ENCODE measurements around the gene AGBL5. TPM values are rescaled to one million over a fixed set of nuclear protein-coding genes. Genes with fewer than 3 reads are reported as not detected.

AGBL5 gene
- total and polyA plus RNA-seq, 2 of the 13 experiments (the other 11 are each of a cell fraction or from before 2014, with no cell fraction given), result 55.9 to 73.3 TPM

DNA sequence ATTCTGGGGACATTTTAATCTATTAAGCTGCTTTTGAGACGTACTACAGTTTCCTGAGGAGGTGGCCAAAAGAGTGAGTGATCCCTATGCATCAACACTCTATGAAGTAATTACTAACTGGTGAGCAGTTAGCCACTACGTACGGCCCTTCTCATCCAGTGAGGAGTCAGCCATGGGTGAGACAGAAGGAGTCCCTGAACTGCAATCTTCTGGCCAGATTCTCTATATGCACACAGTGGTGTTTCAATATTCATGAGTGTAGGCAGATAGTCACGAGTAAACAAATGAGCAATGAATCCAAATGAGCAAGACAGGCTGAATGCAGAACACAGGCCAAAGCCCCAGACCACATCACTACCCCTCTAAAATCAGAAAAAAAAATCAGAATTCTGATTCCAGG, 48.5 kb upstream of the AGBL5 start:
- Histone ChIP-seq H3K4me2 (ENCODE audit: low read depth, low read length) (no peak overlapping the region), H3K27me3 (ENCODE audit: control insufficient read depth in 1 of 2, insufficient read depth in 2 of 2, low read length in 2 of 2) (no peaks in the 10 kb centered on the region; a peak in 1 of 5 replicates), H3K36me3 (replicated peaks in 1 of 2; ENCODE audit: control insufficient read depth in 1 of 2, insufficient read depth in 2 of 2, low read length in 2 of 2) (no peaks in the 10 kb centered on the region), H3K9me3 (ENCODE audit: low read length) (no peaks in the 10 kb centered on the region), H3K4me3 (replicated peaks in 1 of 3; ENCODE audit: insufficient read depth in 1 of 3, low read depth in 2 of 3, low read length in 3 of 3) (no peak overlapping the region), H3K9ac (ENCODE audit: insufficient read depth, low read depth, low read length) (no peak overlapping the region), H3K79me2 (ENCODE audit: insufficient read depth, low read length) (no peaks in the 10 kb centered on the region), H2AFZ (ENCODE audit: low read length) (no peak overlapping the region), H3K27ac (ENCODE audit: extremely low read length, insufficient read depth, low read length) (no peak overlapping the region), H3K4me1 (ENCODE audit: insufficient read depth, low read length) (peaks cover 9% of the 10 kb centered on the region), H4K20me1 (ENCODE audit: insufficient read depth, low read length) (no peaks in the 10 kb centered on the region)
- intact Hi-C loops (cut with micrococcal nuclease; ENCODE audit: unreplicated experiment) (no loop called here), in situ Hi-C loops (cut with HindIII; ENCODE audit: extremely low pct_ligation_motif_present, low pct_unique_long_range_greater_than_20kb) (no loop called here)
- FAIRE-seq (no peak), ATAC-seq (no peak), DNase-seq (ENCODE audit: low spot score) (no peak)
- BruUV-seq (replicated peaks), result no TSS peak
- WGBS (ENCODE audit: low lambda C conversion rate), result 32% methylated on average over 4 of the region's 4 CpGs
- CTCF ChIA-PET (ENCODE audit: low intra/inter-chr PET ratio, low total read pairs), result no interaction called here
- POLR2A ChIA-PET, result no interaction called here
- TF ChIP-seq ZNF790 (CRISPR knock-in tag; IDR thresholded peaks at IDR 0.05; ENCODE audit: borderline replicate concordance), result no peak
- TF ChIP-seq AHR (CRISPR knock-in tag; IDR thresholded peaks at IDR 0.05), result no peak
- TF ChIP-seq POLR2AphosphoS5 (IDR thresholded peaks at IDR 0.05; ENCODE audit: low read depth, low read length), result no peak
- no peak for TF ChIP-seq SMC3 (IDR thresholded peaks at IDR 0.05; ENCODE audit: low read length)
- no peak for TF ChIP-seq ZSCAN20 (CRISPR knock-in tag; IDR thresholded peaks at IDR 0.05; ENCODE audit: borderline replicate concordance)
- TF ChIP-seq, protein P1, sequence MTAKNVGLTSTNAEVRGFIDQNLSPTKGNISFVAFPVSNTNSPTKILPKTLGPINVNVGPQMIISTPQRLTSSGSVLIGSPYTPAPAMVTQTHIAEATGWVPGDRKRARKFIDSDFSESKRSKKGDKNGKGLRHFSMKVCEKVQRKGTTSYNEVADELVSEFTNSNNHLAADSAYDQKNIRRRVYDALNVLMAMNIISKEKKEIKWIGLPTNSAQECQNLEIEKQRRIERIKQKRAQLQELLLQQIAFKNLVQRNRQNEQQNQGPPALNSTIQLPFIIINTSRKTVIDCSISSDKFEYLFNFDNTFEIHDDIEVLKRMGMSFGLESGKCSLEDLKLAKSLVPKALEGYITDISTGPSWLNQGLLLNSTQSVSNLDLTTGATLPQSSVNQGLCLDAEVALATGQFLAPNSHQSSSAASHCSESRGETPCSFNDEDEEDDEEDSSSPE (CRISPR knock-in tag; IDR thresholded peaks at IDR 0.05), result no peak
- TF ChIP-seq RAD21 (CRISPR knock-in tag; IDR thresholded peaks at IDR 0.05), result no peak
- TF ChIP-seq, protein P2, sequence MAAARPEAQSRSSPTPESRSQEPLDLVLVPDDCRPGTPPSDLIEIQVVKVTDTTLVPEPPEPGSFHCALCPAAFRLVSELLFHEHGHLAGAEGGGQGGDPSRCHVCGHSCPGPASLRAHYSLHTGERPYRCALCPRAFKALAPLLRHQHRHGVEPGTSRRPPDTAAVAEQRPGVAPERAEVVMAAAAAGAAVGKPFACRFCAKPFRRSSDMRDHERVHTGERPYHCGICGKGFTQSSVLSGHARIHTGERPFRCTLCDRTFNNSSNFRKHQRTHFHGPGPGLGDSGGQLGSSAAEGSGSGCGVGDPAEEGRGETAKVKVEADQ (CRISPR knock-in tag; IDR thresholded peaks at IDR 0.05; ENCODE audit: borderline replicate concordance), result no peak
- no peak for TF ChIP-seq KDM1A (CRISPR knock-in tag; IDR thresholded peaks at IDR 0.05)
- TF ChIP-seq, protein P3, sequence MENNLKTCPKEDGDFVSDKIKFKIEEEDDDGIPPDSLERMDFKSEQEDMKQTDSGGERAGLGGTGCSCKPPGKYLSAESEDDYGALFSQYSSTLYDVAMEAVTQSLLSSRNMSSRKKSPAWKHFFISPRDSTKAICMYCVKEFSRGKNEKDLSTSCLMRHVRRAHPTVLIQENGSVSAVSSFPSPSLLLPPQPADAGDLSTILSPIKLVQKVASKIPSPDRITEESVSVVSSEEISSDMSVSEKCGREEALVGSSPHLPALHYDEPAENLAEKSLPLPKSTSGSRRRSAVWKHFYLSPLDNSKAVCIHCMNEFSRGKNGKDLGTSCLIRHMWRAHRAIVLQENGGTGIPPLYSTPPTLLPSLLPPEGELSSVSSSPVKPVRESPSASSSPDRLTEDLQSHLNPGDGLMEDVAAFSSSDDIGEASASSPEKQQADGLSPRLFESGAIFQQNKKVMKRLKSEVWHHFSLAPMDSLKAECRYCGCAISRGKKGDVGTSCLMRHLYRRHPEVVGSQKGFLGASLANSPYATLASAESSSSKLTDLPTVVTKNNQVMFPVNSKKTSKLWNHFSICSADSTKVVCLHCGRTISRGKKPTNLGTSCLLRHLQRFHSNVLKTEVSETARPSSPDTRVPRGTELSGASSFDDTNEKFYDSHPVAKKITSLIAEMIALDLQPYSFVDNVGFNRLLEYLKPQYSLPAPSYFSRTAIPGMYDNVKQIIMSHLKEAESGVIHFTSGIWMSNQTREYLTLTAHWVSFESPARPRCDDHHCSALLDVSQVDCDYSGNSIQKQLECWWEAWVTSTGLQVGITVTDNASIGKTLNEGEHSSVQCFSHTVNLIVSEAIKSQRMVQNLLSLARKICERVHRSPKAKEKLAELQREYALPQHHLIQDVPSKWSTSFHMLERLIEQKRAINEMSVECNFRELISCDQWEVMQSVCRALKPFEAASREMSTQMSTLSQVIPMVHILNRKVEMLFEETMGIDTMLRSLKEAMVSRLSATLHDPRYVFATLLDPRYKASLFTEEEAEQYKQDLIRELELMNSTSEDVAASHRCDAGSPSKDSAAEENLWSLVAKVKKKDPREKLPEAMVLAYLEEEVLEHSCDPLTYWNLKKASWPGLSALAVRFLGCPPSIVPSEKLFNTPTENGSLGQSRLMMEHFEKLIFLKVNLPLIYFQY (CRISPR knock-in tag; IDR thresholded peaks at IDR 0.05; ENCODE audit: borderline replicate concordance), result no peak
- no peak for TF ChIP-seq ZSCAN9 (CRISPR knock-in tag; IDR thresholded peaks at IDR 0.05; ENCODE audit: borderline replicate concordance)
- TF ChIP-seq ZNF260 (CRISPR knock-in tag; IDR thresholded peaks at IDR 0.05; ENCODE audit: borderline replicate concordance, low read depth), result no peak
- no peak for TF ChIP-seq ATRX (CRISPR knock-in tag; IDR thresholded peaks at IDR 0.05; ENCODE audit: borderline replicate concordance)
- no peak for TF ChIP-seq RFX3 (CRISPR knock-in tag; IDR thresholded peaks at IDR 0.05)
- no peak for TF ChIP-seq ZNF605 (CRISPR knock-in tag; IDR thresholded peaks at IDR 0.05)
- no peak for TF ChIP-seq ZNF326 (CRISPR knock-in tag; IDR thresholded peaks at IDR 0.05; ENCODE audit: borderline replicate concordance)
- no peak for TF ChIP-seq ZNF713 (CRISPR knock-in tag; IDR thresholded peaks at IDR 0.05)

All from HepG2 (cell line).